Upper lobe of left lung (tissue), 6 donors: ENCODE data around the gene GOLGA6L10. TPM values are rescaled to one million over a fixed set of nuclear protein-coding genes. Genes with fewer than 3 reads are reported as not detected.
"Not testable (repeated sequence)": the region's sequence is repeated elsewhere in the genome, so short reads cannot be mapped to it uniquely, and the experiment has no call there.

Experiments
- ATAC-seq, 2 donors: fragments of 200-7000 bp; cut with Tn5 transposase; one replicate each; pipeline ENCODE4 v1.9.1; 2022; ENCODE audit warnings: mild to moderate bottlenecking in 2 of 2, moderate library complexity in 2 of 2; ENCODE audit not compliant: low FRiP score in 2 of 2
- DNase-seq, 2 donors: peaks; one replicate each; pipeline ENCODE4 v3.0.0-alpha.2; 2019 to 2020
- H3K27ac ChIP-seq, 4 donors: fragments of 200-600 bp; sonication (generic); one replicate each; pipeline ENCODE4 v1.5.1; 2016 to 2019
- H3K27me3 ChIP-seq, 4 donors: fragments of 200-600 bp; sonication (generic); one replicate each; pipeline ENCODE4 v1.5.1; 2017 to 2019
- H3K36me3 ChIP-seq, 4 donors: fragments of 200-600 bp; sonication (generic); one replicate each; pipeline ENCODE4 v1.5.1; 2016 to 2019
- H3K4me1 ChIP-seq, 4 donors: fragments of 200-600 bp; sonication (generic); one replicate each; pipeline ENCODE4 v1.5.1; 2018 to 2019
- H3K4me3 ChIP-seq, 4 donors: fragments of 200-600 bp; sonication (generic); one replicate each; pipeline ENCODE4 v1.5.1; 2017 to 2019; ENCODE audit warnings: mild to moderate bottlenecking in 2 of 4, moderate library complexity in 1 of 4
- H3K9me3 ChIP-seq, 4 donors: fragments of 200-600 bp; sonication (generic); one replicate each; pipeline ENCODE4 v1.5.1; 2018 to 2019
- CTCF ChIP-seq, 6 experiments: fragments of 450-650 bp in 4 of 6; fragments of 200-600 bp in 2 of 6; sonication (generic) in 2 of 6; IDR thresholded peaks; one replicate each; pipeline ENCODE4 v1.5.1; 2016 to 2019; ENCODE audit warnings: antibody characterized with exemption in 6 of 6
- EP300 ChIP-seq, 4 donors: sonication (generic); formaldehyde crosslinking; IDR thresholded peaks; one replicate each; pipeline ENCODE4 v1.5.1; 2017; ENCODE audit warnings: antibody characterized with exemption in 4 of 4, control low read depth in 2 of 4
- POLR2A ChIP-seq, 4 donors: fragments of 450-650 bp; IDR thresholded peaks; one replicate each; pipeline ENCODE4 v1.5.1; 2016 to 2017; ENCODE audit warnings: antibody characterized with exemption in 4 of 4, mild to moderate bottlenecking in 2 of 4
- POLR2AphosphoS5 ChIP-seq, 2 donors: sonication (generic); formaldehyde crosslinking; IDR thresholded peaks; one replicate each; pipeline ENCODE4 v1.5.1; 2017; ENCODE audit warnings: antibody characterized with exemption in 2 of 2
- WGBS, 2 donors: methylation state at CpG; one replicate each; pipeline ENCODE4 v1.1.5; 2017 to 2018; 5-methylcytosine and 5-hydroxymethylcytosine counted together
- total RNA-seq, 6 donors: library from RNA; depleted of rRNA in 4 of 6; stranded (reverse); fragments of >200 nt in 4 of 6; gene quantifications; one replicate each; pipeline versions ENCODE4 v1.1.0 to v1.2.1, GENCODE V29; 2016 to 2021
- donor health status: DM: no; HTN: no; CAD: no; lungs with moderate emphysema.
- donor health status: DM: no; HTN: yes; CAD: no; lungs with severe emphysema.

GOLGA6L10 gene
- total RNA-seq, 6 donors from 2014 or later, result 0.34 to 4.3 (median 1.2) TPM

- Histone ChIP-seq H3K4me3 (no peak overlapping the region), H3K27ac (no peak overlapping the region), H3K9me3 (no peaks in the 10 kb centered on the region), H3K27me3 (no peaks in the 10 kb centered on the region), H3K4me1 (peaks cover 0 to 4% (median 2%) of the 10 kb centered on the region in 4 donors), H3K36me3 (no peaks in the 10 kb centered on the region)
- 67 to 74% methylated on average over 2 to 3 of the region's 3 CpGs for WGBS, 2 donors
- DNase-seq (no peak), ATAC-seq (no peak)
- no peak for TF ChIP-seq POLR2A (IDR thresholded peaks at IDR 0.05)
- TF ChIP-seq CTCF (IDR thresholded peaks at IDR 0.05), result no peak
- no peak for TF ChIP-seq POLR2AphosphoS5 (IDR thresholded peaks at IDR 0.05)
Measured at GRCh38 chr15:82301296-82302016, 47.8 kb downstream of the GOLGA6L10 start.

GRCh38 chr15:82300883-82301282 is 48.4 kb downstream of the GOLGA6L10 start:
- H3K4me1 ChIP-seq, result peaks cover 0 to 4% (median 2%) of the 10 kb centered on the region in 4 donors
- ATAC-seq, result no peak
- no peak overlapping the region for H3K27ac ChIP-seq
- TF ChIP-seq POLR2AphosphoS5 (IDR thresholded peaks at IDR 0.05), result no peak
- TF ChIP-seq POLR2A (IDR thresholded peaks at IDR 0.05), result no peak
- no peak for TF ChIP-seq EP300 (IDR thresholded peaks at IDR 0.05)
- no peak for TF ChIP-seq CTCF (IDR thresholded peaks at IDR 0.05)
- peak in 1 of 2 donors; percentile 76 for DNase-seq
- no peaks in the 10 kb centered on the region for H3K9me3 ChIP-seq
- H3K36me3 ChIP-seq, result no peaks in the 10 kb centered on the region
- no peaks in the 10 kb centered on the region for H3K27me3 ChIP-seq
- WGBS, 2 donors, result 73 to 96% methylated on average over 4 to 7 of the region's 7 CpGs
- H3K4me3 ChIP-seq, result no peak overlapping the region

- H3K36me3 ChIP-seq, H3K27ac ChIP-seq, ATAC-seq, DNase-seq, H3K4me3 ChIP-seq, H3K4me1 ChIP-seq, H3K9me3 ChIP-seq, H3K27me3 ChIP-seq: not testable (repeated sequence)
- 71 to 80% methylated on average over 4 to 6 of the region's 6 CpGs for WGBS, 2 donors
Measured at GRCh38 chr15:82300326-82300725, 48.9 kb downstream of the GOLGA6L10 start.

GRCh38 chr15:82299511-82299914 is 49.8 kb downstream of the GOLGA6L10 start:
- ATAC-seq, H3K27me3 ChIP-seq, H3K36me3 ChIP-seq, H3K4me3 ChIP-seq, H3K27ac ChIP-seq, H3K9me3 ChIP-seq, DNase-seq, H3K4me1 ChIP-seq: not testable (repeated sequence)
- WGBS, 2 donors, result 56 to 71% methylated on average over 3 of the region's 6 CpGs

GRCh38 chr15:82298520-82298919 is 50.8 kb downstream of the GOLGA6L10 start:
- no peak overlapping the region for H3K27ac ChIP-seq
- no peak for TF ChIP-seq CTCF (IDR thresholded peaks at IDR 0.05)
- TF ChIP-seq POLR2A (IDR thresholded peaks at IDR 0.05), result no peak
- no peak for TF ChIP-seq POLR2AphosphoS5 (IDR thresholded peaks at IDR 0.05)
- TF ChIP-seq EP300 (IDR thresholded peaks at IDR 0.05), result no peak
- H3K27me3 ChIP-seq, result no peaks in the 10 kb centered on the region
- H3K36me3 ChIP-seq, result no peaks in the 10 kb centered on the region
- H3K4me1 ChIP-seq, result peaks cover 0 to 4% (median 2%) of the 10 kb centered on the region in 4 donors
- no peak overlapping the region for H3K4me3 ChIP-seq
- ATAC-seq (no peak), DNase-seq (peak in 1 of 2 donors; percentile 87)
- WGBS, 2 donors, result 19 to 21% methylated on average over 14 to 30 of the region's 44 CpGs
- H3K9me3 ChIP-seq, result no peaks in the 10 kb centered on the region

- no peaks in the 10 kb centered on the region for H3K27me3 ChIP-seq
- H3K4me1 ChIP-seq, result peaks cover 0 to 4% (median 2%) of the 10 kb centered on the region in 4 donors
- no peak overlapping the region for H3K27ac ChIP-seq
- no peaks in the 10 kb centered on the region for H3K9me3 ChIP-seq
- H3K4me3 ChIP-seq, result no peak overlapping the region
- no peak for TF ChIP-seq CTCF (IDR thresholded peaks at IDR 0.05)
- TF ChIP-seq POLR2AphosphoS5 (IDR thresholded peaks at IDR 0.05), result no peak
- TF ChIP-seq EP300 (IDR thresholded peaks at IDR 0.05), result no peak
- no peak for TF ChIP-seq POLR2A (IDR thresholded peaks at IDR 0.05)
- WGBS, 2 donors, result 91 to 95% methylated on average over 12 to 13 of the region's 13 CpGs
- H3K36me3 ChIP-seq, result no peaks in the 10 kb centered on the region
- ATAC-seq (no peak), DNase-seq (peak in 1 of 2 donors; percentile 56)
Measured at GRCh38 chr15:82298032-82298431, 51.2 kb downstream of the GOLGA6L10 start.
